Activated naive CD4-positive, alpha-beta T cell treated with anti-CD3 and anti-CD28 coated beads for 36 hours (primary cell): Measurements from ENCODE around the gene KRTAP17-1. TPM values are rescaled to one million over a fixed set of nuclear protein-coding genes. Genes with fewer than 3 reads are reported as not detected.
A peak's percentile ranks its signal among the peaks of the same experiment; 100 is the strongest.

Experiments
- CTCF ChIA-PET: fragments of 350-600 bp; sonication (Branson Sonifier 250); formaldehyde crosslinking; loops from one replicate; lab custom pipeline; 2021; ENCODE audit warnings: antibody characterized with exemption; lab: Charles Lee
- DNase-seq: peaks from one replicate; pipeline ENCODE4 v3.0.0-alpha.2; 2020
- H3K27ac Mint-ChIP-seq: one replicate; pipeline ENCODE4 v1.8.0; 2021; ENCODE audit warnings: mild to moderate bottlenecking, mixed read lengths
- H3K27me3 Mint-ChIP-seq: one replicate; pipeline ENCODE4 v1.8.0; 2021; ENCODE audit warnings: low read depth, mixed read lengths
- H3K36me3 Mint-ChIP-seq: one replicate; pipeline ENCODE4 v1.8.0; 2021; ENCODE audit warnings: low read depth, mixed read lengths
- H3K4me1 Mint-ChIP-seq: one replicate; pipeline ENCODE4 v1.8.0; 2021; ENCODE audit warnings: low read depth, mixed read lengths
- H3K4me3 Mint-ChIP-seq: one replicate; pipeline ENCODE4 v1.8.0; 2021; ENCODE audit warnings: mild to moderate bottlenecking, moderate library complexity, mixed read lengths
- H3K9me3 Mint-ChIP-seq: one replicate; pipeline ENCODE4 v1.8.0; 2021; ENCODE audit warnings: mixed read lengths
- intact Hi-C: fragments of 100-400 bp; cut with micrococcal nuclease; formaldehyde crosslinking; loops from one replicate; pipeline ENCODE4 v1.15.1; 2023
- total RNA-seq, 2 experiments: library from RNA; stranded (reverse); gene quantifications; one replicate each; pipeline ENCODE4 v1.2.3, GENCODE V29; 2021

KRTAP17-1 gene
- total RNA-seq, 2 experiments from 2014 or later = not detected

DNA sequence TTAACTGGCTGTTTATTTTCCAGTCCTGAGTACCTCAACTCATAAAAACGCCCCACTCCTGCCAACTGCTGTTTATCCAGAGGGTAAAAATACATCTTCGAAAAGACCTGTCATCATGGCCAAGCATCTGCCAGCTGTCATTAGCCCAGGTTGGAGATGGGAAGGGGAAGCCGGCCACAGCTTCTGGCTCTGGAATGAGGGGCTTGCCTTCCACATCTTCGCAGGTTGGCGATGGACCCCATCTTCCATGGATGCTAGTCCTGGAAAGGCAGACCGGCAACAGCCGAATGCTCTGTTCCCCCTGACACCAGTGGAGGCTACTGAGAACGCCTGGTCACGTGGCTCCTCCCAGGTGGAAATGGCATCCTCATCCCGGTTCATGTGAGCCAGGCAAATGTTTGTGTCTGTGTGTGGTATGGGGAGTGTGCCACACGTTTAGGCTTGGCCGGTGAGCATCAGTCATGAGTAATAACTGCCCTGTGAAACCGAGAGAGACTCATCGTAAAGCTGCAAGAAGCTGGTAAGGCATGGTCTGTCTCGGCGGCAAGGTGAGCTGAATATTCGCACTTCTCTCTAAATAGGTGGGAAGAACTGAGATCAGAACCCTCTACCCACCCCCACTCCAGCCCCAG is 420 bp upstream of the KRTAP17-1 start:
- Mint-ChIP-seq H3K36me3 (no peaks in the 10 kb centered on the region), H3K27me3 (no peaks in the 10 kb centered on the region), H3K4me1 (peaks cover 3% of the 10 kb centered on the region), H3K4me3 (no peak overlapping the region), H3K27ac (no peak overlapping the region), H3K9me3 (peaks cover 14% of the 10 kb centered on the region)
- no peak for DNase-seq
- CTCF ChIA-PET = no interaction called here
- intact Hi-C loops = no loop called here

DNA sequence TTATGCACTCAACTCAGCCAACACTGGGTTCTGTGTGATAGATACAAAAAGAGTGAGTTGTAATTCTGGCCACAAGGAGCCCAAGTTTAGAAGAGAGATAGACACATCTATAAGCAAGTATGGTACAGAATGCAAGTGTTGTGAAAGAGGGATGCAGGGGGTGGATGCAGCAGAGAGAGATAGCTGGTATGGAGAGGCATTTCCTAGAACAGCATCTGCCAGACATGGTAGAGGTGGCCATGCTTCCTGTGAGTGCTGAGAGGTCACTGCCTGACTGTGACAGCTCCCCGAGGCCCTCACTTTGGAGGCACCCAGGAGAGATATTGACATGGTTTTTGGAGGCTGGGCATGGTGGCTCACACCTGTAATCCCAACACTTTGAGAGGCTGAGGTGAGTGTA is 4.4 kb downstream of the KRTAP17-1 start:
- H3K27me3 Mint-ChIP-seq = no peaks in the 10 kb centered on the region
- no peaks in the 10 kb centered on the region for H3K36me3 Mint-ChIP-seq
- no peak for DNase-seq
- intact Hi-C loops = no loop called here
- no peaks in the 10 kb centered on the region for H3K9me3 Mint-ChIP-seq
- H3K4me3 Mint-ChIP-seq = no peak overlapping the region
- H3K4me1 Mint-ChIP-seq = peaks cover 47% of the 10 kb centered on the region
- CTCF ChIA-PET = interaction anchor here (0.6 to 1.0 kb wide), 2 partner anchors 12 to 223 kb away, joined by 3 to 5 read pairs; no protein-coding TSS in a partner anchor
- H3K27ac Mint-ChIP-seq = no peak overlapping the region

DNA sequence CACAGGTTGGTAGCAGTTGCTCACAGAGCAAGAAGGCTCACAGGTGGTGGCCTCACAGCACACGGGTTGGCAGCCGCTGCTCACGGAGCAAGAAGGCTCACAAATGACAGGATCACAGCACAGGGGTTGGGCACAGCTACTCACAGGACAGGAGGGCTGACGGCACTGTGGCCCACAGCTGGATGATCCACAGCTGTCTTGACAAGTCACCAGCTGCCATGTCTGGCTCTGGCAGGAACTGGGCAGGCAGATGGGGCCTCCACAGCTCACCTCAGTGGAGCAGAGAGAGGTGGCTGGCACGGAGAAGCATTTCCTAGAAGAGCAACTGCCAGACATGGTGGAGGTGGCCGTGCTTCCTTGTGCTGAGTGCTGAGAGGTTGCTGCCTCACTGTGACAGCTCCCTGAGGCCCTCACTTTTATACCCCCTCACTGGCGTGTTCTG is 6.6 kb downstream of the KRTAP17-1 start, which contains the start of gene KRTAP16-1:
TSS of gene KRTAP16-1 (minus strand) at position 392 of the 442 bp plus-strand sequence. CDS start at position 336, 56 bp downstream.
- intact Hi-C loops = loop anchor here (2.0 kb wide), 1 partner anchor 32 kb away; no protein-coding TSS in a partner anchor
- CTCF ChIA-PET = interaction anchor here (1.1 to 3.0 kb wide), 3 partner anchors 11 to 240 kb away, joined by 4 to 14 read pairs (median 4); no protein-coding TSS in a partner anchor
- no peaks in the 10 kb centered on the region for H3K9me3 Mint-ChIP-seq

DNA sequence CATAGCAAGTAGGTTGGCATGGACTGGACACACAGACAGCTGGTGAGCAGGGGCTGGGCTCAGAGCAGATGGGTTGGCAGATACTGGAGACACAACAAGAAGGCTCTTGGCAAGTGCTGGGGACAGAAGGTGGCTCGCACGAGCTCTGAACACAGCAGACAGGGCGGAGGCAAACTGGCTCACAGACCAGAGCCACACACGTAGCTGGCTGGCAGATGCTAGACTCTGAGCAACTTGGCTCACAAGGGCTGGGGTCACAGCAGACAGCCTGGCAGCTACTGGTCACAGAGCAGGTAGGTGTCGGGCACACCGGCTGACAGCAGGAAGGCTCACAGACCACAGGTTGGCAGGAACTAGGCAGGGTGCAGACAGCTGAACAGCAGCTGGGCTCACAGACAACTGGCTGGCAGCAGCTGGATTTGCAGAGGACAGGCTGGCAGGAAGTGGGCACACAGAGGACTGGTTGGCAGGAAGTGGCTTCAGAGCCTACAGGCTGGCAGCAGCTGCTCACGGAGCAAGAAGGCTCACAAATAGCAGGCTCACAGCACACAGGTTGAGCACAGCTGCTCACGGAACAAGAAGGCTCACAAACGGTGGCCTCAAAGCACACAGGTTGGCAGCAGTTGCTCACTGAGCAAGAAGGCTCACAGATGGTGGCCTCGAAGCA is 7.1 kb downstream of the KRTAP17-1 start:
- H3K27ac Mint-ChIP-seq = peak overlapping the region; percentile 10
- peak overlapping the region; percentile 52 for H3K4me3 Mint-ChIP-seq
- H3K9me3 Mint-ChIP-seq = no peaks in the 10 kb centered on the region
- DNase-seq = peak; percentile 76
- H3K27me3 Mint-ChIP-seq = no peaks in the 10 kb centered on the region
- peaks cover 47% of the 10 kb centered on the region for H3K4me1 Mint-ChIP-seq
- no peaks in the 10 kb centered on the region for H3K36me3 Mint-ChIP-seq
- intact Hi-C loops = loop anchor here (2.0 kb wide), 1 partner anchor 32 kb away; no protein-coding TSS in a partner anchor
- CTCF ChIA-PET = interaction anchor here (1.1 to 3.0 kb wide), 3 partner anchors 12 to 241 kb away, joined by 4 to 14 read pairs (median 4); no protein-coding TSS in a partner anchor

More for the DNA sequence above, 6.6 kb downstream of the KRTAP17-1 start, which contains the start of gene KRTAP16-1:
- H3K4me3 Mint-ChIP-seq = peak within 1 kb of the TSS; percentile 52
- peak; percentile 67 for DNase-seq
- peak within 1 kb of the TSS; percentile 10 for H3K27ac Mint-ChIP-seq
- no peaks in the 10 kb centered on the region for H3K36me3 Mint-ChIP-seq
- no peaks in the 10 kb centered on the region for H3K27me3 Mint-ChIP-seq
- peaks cover 47% of the 10 kb centered on the region for H3K4me1 Mint-ChIP-seq

DNA sequence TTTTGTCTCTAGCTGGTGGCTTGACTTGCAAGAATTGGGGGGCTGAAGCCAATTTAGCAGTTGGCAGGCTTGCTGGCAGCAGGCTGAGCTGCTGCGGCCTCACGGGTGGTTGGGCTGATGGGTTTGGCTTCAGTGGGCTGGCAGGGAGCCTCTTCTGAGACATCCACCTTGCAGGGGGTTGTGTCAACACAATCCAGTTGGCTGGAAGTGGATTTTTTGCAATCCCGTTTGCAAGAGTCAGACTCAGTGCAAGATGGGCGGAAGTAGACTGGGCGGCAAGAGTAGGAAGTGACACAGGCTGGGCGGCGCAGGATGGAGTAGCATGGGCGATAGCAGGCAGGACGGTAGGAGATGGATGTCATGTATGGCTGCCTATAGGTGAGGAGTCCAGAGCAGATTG is 7.9 kb downstream of the KRTAP17-1 start:
- Mint-ChIP-seq H3K27me3 (no peaks in the 10 kb centered on the region), H3K27ac (peak overlapping the region; percentile 1), H3K4me3 (no peak overlapping the region), H3K4me1 (peaks cover 47% of the 10 kb centered on the region), H3K9me3 (no peaks in the 10 kb centered on the region), H3K36me3 (no peaks in the 10 kb centered on the region)
- intact Hi-C loops = loop anchor here (2.0 kb wide), 1 partner anchor 33 kb away; no protein-coding TSS in a partner anchor
- no peak for DNase-seq
- CTCF ChIA-PET = interaction anchor here (1.1 to 3.0 kb wide), 2 partner anchors 13 to 15 kb away, joined by 4 to 14 read pairs; no protein-coding TSS in a partner anchor

DNA sequence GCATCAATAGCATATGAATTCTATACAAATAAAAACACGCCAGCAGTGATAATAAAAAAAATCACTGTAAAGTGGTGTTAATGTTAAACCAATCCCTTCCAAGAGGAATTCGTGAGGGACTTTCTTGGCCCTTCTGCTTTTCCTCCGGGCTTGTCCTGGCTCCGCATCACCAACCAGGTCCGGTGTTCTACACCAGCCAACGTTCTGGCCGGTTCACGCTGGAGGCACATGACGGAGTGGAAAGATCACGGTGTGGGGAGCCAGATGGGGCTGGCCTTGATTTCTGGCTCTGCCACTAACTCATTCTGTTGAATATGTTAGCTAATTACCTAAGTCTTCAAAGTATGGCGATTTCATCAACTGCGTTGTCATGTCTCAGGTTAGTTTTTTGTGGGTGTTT is 11.4 kb downstream of the KRTAP17-1 start:
- Mint-ChIP-seq H3K4me3 (no peak overlapping the region), H3K27me3 (no peaks in the 10 kb centered on the region), H3K9me3 (peaks cover 7% of the 10 kb centered on the region), H3K36me3 (no peaks in the 10 kb centered on the region), H3K4me1 (peaks cover 36% of the 10 kb centered on the region), H3K27ac (no peak overlapping the region)
- intact Hi-C loops = no loop called here
- no peak for DNase-seq
- CTCF ChIA-PET = interaction anchor here (3.4 kb wide), 1 partner anchor 18 kb away, joined by 8 read pairs; no protein-coding TSS in a partner anchor

DNA sequence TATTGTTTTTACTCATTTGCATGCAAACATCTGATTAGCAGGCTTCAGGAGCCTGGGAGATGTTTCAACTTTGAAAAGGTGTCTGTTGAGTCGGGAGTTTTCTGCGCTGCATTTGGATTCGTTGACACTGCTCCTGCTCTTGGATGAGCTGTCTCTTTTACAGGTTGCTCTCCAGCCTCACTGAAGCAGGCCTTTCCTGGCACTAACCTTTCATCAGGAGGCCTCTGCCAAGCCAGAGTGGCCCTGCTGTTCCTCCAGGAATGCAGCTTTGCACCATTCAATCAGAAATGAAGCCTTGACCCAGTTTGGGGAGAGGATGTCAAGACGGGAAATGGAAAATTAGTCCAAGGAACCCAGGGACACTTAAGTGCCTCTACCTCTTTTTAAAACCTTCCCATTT is 12.5 kb downstream of the KRTAP17-1 start:
- Mint-ChIP-seq H3K9me3 (peaks cover 7% of the 10 kb centered on the region), H3K36me3 (no peaks in the 10 kb centered on the region), H3K27ac (no peak overlapping the region), H3K4me3 (no peak overlapping the region), H3K4me1 (peaks cover 25% of the 10 kb centered on the region), H3K27me3 (no peaks in the 10 kb centered on the region)
- DNase-seq = no peak
- CTCF ChIA-PET = interaction anchor here (1.0 to 3.4 kb wide), 2 partner anchors 11 to 19 kb away, joined by 3 to 8 read pairs; no protein-coding TSS in a partner anchor
- intact Hi-C loops = no loop called here

DNA sequence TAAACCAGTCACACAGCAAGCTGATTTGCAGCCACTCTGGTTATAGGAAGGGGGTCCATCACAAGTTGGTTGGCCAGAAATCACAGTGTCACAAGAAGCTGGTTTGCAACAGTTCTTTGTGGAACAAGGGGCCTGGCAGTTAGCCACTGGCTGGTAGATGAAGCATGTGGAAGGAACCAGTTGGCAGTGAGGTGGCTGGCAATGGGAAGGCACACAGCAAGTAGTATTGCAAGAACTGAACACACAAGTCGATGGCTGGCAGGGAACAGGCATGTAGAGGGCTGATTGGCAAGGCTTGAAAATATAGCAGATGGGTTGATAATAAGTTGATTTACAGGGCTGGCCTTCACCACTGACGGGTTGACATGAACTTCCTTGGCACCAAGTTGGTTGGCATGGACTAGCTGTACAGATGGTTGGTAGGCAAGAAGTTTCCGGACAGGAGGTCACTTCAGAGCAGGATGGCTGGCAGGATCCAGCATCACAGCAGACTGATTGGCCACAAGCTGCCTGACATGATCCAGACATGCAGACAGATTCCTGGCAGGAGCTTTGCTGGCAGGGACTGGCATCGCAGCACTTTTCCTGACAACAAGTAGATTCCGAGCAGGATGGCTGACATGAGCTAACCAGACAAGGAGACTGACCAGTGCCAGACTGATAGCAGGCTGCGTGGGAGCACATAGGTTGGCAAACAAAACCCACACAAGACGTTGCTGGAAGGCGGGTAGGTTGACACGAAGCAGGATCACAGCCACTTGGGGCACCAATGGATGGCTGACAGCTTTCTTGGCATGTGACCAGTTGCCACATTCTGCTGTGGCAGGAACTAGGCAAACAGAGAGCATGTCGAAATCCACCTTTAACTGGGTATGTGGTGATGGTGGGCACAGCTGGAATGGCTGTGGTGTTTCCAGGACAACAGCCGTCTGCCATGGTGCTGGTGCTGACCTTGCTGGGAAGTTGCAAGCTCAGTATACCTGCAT is 13.3 kb downstream of the KRTAP17-1 start, which contains the start of gene KRTAP29-1:
TSS of gene KRTAP29-1 (minus strand) at position 936 of the 986 bp plus-strand sequence. CDS start at position 936, 0 bp downstream.
- intact Hi-C loops = no loop called here
- H3K36me3 Mint-ChIP-seq = no peaks in the 10 kb centered on the region
- H3K27ac Mint-ChIP-seq = no peak within 1 kb of the TSS

DNA sequence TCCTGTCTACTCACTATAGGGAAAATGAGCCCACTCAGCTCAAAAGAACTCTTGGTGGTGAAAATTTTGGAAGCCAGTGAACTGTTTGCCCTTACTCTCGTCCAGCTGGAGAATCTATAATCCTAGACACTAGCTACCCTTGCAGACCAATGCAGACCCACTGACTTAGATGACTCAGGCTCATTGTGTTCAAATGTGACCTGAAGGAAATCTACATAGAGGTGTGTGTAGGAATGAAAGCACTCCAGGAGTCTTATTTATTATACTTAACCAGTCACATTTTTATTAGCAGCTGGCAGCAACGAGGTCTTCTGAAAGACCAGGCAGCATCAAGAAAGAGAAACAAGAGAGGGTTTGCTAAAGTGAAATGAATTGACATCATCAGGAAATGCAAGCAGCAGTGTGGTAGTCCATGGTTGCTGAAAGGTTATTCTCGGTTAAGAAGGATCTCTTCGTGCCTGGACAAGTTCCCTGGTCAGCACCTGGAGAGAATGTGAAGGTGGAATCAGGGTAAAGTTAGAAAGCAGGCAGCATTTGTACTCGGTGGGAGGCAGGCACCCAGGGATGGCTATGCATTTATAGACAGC is 14.2 kb downstream of the KRTAP17-1 start:
- CTCF ChIA-PET = interaction anchor here (3.4 kb wide), 1 partner anchor 21 kb away, joined by 8 read pairs; no protein-coding TSS in a partner anchor
- Mint-ChIP-seq H3K27ac (no peak overlapping the region), H3K36me3 (no peaks in the 10 kb centered on the region), H3K4me3 (no peak overlapping the region), H3K27me3 (no peaks in the 10 kb centered on the region), H3K9me3 (peaks cover 7% of the 10 kb centered on the region), H3K4me1 (peaks cover 10% of the 10 kb centered on the region)
- no peak for DNase-seq
- intact Hi-C loops = no loop called here

More for the DNA sequence above, 13.3 kb downstream of the KRTAP17-1 start, which contains the start of gene KRTAP29-1:
- peaks cover 18% of the 10 kb centered on the region for H3K4me1 Mint-ChIP-seq
- CTCF ChIA-PET = interaction anchor here (3.4 kb wide), 1 partner anchor 20 kb away, joined by 8 read pairs; no protein-coding TSS in a partner anchor
- no peaks in the 10 kb centered on the region for H3K27me3 Mint-ChIP-seq
- no peak for DNase-seq
- no peak within 1 kb of the TSS for H3K4me3 Mint-ChIP-seq
- peaks cover 7% of the 10 kb centered on the region for H3K9me3 Mint-ChIP-seq

DNA sequence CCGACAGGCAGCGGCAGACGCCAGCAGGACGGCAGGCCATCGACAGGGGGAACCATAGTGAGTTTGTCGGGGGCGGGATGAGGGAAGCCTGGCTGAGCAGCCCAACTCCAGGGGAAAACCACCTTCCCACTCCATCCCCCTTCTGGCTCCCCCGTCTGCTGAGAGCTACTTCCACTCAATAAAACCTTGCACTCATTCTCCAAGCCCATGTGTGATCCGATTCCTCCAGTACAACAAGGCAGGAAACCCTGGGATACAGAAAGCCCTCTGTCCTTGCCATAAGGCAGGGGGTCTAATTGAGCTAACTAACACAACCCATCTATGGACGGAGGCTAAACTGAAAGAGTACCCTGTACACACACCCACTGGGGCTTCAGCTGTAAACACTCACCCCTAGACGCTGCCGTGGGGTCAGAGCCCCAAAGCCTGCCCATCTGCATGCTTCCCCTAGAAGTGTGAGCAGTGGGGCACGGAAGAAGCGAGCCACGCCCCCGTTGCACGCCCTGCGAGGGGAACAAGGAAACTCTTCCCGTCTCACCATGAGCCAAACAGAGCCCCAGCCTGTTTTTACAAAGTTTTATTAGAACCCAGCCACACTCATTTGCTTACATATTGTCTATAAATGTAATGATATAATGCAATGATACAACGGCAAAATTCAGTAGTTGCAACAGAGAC is 16.9 kb downstream of the KRTAP17-1 start:
- peaks cover 7% of the 10 kb centered on the region for H3K9me3 Mint-ChIP-seq
- intact Hi-C loops = no loop called here
- no peak overlapping the region for H3K27ac Mint-ChIP-seq
- no peak overlapping the region for H3K4me3 Mint-ChIP-seq
- CTCF ChIA-PET = no interaction called here
- no peak for DNase-seq
- no peaks in the 10 kb centered on the region for H3K36me3 Mint-ChIP-seq
- no peaks in the 10 kb centered on the region for H3K27me3 Mint-ChIP-seq
- H3K4me1 Mint-ChIP-seq = peaks cover 10% of the 10 kb centered on the region
